GM12878 (cell line): Measurements from ENCODE around the gene FBXL7.

Source experiments
- CREM ChIP-seq: IDR thresholded peaks from 2 replicates; pipeline ENCODE4 v1.6.1; 2014; ENCODE audit warnings: antibody characterized with exemption, low read depth
- CTCF ChIP-seq, 3 experiments: IDR thresholded peaks in 2 of 3; conservative IDR thresholded peaks in 1 of 3; 2 replicates each; pipeline ENCODE4 v1.5.1; 2011; ENCODE audit warnings: low read depth in 3 of 3, low read length in 3 of 3, mild to moderate bottlenecking in 3 of 3, control low read depth in 2 of 3, moderate library complexity in 2 of 3, inconsistent platforms in 1 of 3, mixed read lengths in 1 of 3; ENCODE audit not compliant: control insufficient read depth in 2 of 3, insufficient read depth in 1 of 3; ENCODE audit errors: extremely low read depth in 1 of 3
- EP300 ChIP-seq, 2 experiments: fragments of 150-350 bp in 1 of 2; IDR thresholded peaks; 2 replicates each; pipeline ENCODE4 v1.6.1; 2011 to 2012; ENCODE audit warnings: low read depth in 2 of 2, low read length in 2 of 2, borderline replicate concordance in 1 of 2, improper control_type of control experiment in 1 of 2, inconsistent platforms in 1 of 2; ENCODE audit not compliant: control insufficient read depth in 1 of 2
- MTA3 ChIP-seq: IDR thresholded peaks from 2 replicates; pipeline ENCODE4 v1.6.1; 2012; ENCODE audit warnings: low read length, inconsistent platforms, borderline replicate concordance
- NFYB ChIP-seq: IDR thresholded peaks from 2 replicates; pipeline ENCODE4 v1.6.1; 2011; ENCODE audit warnings: low read depth, mild to moderate bottlenecking, low read length, improper control_type of control experiment, moderate library complexity; ENCODE audit not compliant: insufficient read depth

- TF ChIP-seq MTA3 (no peak), CTCF (IDR thresholded peaks at IDR 0.05 in 2 of 3, conservative IDR thresholded peaks at IDR 0.05 in 1 of 3; ENCODE audit: control insufficient read depth in 2 of 3, extremely low read depth in 1 of 3, insufficient read depth in 1 of 3, low read depth in 3 of 3, low read length in 3 of 3) (no peak), EP300 (IDR thresholded peaks at IDR 0.05; ENCODE audit: borderline replicate concordance in 1 of 2, control insufficient read depth in 1 of 2, low read depth in 2 of 2, low read length in 2 of 2) (no peak), CREM (no peak), NFYB (no peak)
Observed at GRCh38 chr5:15827741-15828140, 327.8 kb downstream of the FBXL7 start.
